NCI-H446 (cell line): ENCODE data around the gene MAK.
"Not testable (repeated sequence)": the region's sequence is repeated elsewhere in the genome, so short reads cannot be mapped to it uniquely, and the experiment has no call there.

Source experiments
- DNase-seq, 2 experiments: peaks; one replicate each; lab custom pipeline; 2025; lab: John Stamatoyannopoulos, UW

The MAK gene

DNA sequence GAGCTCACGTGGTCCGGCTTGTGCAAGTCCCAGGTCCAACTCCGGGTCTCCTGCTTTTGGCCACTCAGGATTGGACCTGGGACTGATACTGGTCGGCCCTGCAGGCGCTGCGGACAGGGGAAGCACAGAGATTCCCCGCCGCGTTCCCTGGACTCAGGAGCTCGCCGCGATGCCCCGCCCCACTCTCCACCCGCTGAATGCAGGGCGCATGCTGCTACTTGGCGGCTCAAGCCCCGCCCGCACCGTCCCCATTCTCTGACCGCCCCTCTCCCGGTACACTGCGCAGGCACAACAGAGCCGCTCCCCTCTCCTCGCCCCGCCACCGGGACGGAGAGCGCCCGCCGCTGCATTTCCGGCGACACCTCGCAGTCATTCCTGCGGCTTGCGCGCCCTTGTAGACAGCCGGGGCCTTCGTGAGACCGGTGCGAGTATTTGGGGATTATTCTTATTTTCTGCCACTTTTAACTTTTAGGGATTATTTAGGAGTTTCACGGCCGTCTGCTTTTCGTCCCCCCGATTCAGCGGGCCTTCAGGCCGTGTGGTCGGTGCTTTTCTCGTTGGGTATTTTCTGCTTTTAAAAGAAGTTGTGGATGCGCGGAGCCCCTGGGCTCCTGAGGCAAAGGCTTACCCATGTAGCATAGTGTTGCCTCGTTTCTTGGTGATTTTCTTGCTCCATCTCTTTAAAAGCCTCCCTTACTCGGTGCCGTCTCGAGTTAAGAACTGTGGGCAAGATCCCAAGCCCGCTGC is 115.3 kb downstream of the MAK start, which contains the start of gene TMEM14C:
TSS of gene TMEM14C (plus strand) at position 251 of the 747 bp plus-strand sequence. CDS start 1,544 bp downstream, outside the sequence.
- DNase-seq: peak; percentile 83 to 95

DNA sequence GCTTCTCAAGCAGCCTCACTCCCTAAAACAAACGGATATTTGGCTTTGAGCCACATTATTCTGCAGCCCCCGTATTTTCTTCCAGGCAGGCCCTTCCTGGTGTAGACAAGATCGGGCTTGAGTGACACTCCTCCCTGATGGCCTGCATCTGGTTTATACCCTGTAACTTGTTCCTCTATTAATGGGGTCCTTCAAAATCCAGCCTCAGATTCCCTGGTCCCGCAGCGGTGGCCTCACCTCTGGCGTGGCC is 115.8 kb downstream of the MAK start:
- no peak for DNase-seq

DNA sequence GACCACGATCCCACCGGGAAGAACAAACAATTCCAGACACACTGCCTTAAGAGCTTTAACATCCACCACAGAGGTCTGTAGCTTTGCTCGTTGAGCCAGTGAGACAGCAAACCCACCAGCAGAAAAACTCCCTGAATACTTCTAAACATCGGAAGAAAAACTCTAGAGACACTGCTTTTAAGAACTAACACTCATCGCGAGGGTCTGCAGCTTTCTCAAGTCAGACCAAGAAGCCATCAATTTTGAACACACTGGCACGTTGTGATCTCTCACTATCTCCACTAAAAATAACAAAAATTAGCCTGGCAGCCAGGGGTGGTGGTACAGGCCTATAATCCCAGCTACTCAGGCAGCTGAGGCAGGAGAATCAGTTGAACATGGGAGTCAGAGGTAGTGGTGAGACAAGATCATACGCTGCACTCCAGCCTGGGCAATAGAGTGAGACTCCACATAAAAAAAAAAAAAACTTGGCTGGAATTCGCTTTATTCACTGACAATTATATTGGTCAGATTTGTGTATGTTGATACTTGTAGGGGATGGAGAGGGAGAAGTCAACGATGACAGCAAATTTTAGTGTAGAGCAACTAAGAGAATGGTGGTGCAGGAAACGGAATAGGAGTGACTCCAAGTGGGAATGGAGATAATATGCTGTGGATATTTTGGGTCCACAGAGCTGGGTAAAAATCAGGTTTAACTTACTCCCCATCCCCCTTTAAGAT is 116.3 kb downstream of the MAK start:
- DNase-seq: no peak

DNA sequence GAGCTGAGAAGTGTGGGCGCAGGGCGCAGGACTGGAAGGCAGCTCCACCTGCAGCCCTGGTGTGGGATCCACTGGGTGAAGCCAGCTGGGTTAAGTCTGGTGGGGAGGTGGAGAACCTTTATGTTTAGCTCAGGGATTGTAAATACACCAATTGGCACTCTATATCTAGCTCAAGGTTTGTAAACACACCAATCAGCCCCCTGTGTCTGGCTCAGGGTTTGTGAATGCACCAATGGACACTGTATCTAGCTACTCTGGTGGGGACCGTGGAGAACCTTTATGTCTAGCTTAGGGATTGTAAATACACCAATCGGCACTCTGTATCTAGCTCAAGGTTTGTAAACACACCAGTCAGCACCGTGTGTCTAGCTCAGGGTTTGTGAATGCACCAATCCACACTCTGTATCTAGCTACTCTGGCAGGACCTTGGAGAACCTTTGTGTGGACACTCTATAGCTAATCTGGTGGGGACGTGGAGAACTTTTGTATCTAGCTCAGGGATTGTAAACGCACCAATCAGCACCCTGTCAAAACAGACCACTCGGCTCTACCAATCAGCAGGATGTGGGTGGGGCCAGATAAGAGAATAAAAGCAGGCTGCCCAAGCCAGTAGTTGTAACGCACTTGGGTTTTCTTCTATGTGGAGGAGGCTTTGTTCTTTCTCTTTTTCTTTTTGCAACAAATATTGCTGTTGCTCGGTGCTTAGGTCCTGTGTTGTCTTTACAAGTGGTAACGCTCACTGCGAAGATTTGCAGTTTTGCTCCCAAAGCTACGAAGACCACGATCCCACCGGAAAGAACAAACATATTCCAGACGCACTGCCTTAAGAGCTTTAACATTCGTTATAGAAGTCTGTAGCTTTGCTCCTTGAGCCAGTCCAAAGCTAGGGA is 117.1 kb downstream of the MAK start:
- DNase-seq: not testable (repeated sequence)

DNA sequence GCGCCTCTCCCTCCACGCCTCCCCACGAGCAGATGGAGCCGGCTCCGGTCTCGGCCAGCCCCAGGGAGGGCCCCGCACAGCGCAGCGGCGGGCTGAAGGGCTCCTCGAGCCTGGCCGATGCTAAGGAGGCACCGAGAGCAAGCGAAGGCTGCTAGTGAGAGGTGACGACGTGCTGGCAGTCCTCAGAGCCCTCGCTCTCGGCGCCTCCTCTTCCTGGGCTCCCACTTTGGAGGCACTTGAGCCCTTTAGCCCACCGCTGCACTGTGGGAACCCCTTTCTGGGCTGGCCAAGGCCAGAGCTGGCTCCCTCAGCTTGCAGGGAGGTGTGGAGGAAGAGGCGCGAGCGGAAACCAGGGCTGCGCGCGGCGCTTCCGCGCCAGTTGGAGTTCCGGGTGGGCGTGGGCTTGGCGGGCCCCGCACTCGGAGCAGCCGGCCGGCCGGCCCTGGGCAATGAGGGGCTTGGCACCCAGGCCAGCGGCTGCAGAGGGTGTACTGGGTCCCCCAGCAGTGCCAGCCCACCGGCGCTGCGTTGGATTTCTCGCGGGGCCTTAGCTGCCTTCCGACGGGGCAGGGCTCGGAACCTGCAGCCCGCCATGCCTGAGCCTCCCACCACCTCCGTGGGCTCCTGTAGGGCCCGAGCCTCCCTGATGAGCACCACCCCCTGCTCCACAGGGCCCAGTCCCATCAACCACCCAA is 117.9 kb downstream of the MAK start:
- no peak for DNase-seq

DNA sequence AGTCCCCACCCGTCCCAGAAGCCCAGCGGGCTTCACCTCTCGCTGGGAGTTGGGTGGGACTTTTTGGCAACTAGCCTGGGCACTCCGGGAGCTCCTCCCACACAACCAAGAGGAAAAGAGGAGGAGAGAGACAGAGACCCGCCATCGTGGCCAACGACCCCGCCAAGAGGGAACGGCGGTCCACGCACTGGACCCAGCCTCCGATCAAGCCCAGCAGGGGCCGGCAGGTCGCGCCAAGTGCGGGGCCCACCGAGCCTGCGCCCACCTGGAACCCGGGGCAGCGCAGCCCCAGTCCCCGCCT is 118.4 kb downstream of the MAK start:
- no peak for DNase-seq

DNA sequence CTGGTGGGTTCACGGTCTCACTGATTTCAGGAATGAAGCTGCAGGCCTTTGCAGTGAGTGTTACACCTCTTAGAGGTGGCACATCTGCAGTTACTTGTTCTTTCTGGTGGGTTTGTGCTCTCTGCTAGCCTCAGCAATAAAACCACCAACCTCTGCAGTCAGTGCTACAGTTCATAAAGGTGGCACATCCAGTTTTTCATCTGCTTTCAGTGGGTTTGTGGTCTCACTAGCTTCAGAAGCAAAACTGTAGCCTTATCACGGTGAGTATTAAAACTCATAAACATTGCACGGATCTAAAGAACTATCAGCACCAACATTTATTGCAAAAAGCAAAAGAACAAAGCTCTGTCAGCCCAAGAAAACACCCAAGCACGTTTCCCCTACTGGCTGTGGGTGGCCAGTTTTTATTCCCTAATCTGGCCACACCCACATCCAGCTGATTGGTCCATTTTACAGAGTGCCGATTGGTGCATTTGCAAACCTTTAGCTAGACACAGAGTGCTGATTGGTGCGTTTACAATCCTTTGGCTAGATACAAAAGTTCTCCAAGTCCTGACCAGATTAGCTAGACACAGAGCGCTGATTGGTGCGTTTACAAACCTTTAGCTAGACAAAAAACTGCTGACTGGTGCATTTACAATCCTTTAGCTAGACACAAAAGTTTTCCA is 118.9 kb downstream of the MAK start:
- DNase-seq: no peak

DNA sequence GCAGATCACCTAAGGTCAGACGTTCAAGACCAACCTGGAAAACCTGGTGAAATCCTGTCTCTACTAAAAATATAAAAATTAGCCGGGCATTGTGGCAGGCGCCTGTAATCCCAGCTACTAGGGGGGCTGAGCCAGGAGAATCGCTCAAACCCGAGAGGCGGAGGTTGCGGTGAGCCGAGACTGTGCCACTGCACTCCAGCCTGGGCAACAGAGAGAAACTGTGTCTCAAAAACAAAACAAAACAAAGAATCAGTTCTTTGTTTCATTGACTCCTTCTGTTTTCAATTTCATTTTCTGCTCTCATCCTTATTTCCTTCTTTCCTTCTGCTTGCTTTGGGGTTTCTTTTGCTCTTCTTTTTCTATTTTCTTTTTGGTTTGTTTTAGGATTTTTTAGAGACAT is 124.4 kb downstream of the MAK start:
- no peak for DNase-seq
